Measurements from ENCODE around the gene MKRN1. TPM values are rescaled to one million over a fixed set of nuclear protein-coding genes. Genes with fewer than 3 reads are reported as not detected.
"Not testable (repeated sequence)": the region's sequence is repeated elsewhere in the genome, so short reads cannot be mapped to it uniquely, and the experiment has no call there.

Gene MKRN1
- total RNA-seq, 1 experiment from 2014 or later = 138 TPM

GRCh38 chr7:140453273-140453672 lies 26.0 kb downstream of the MKRN1 start:
- in situ Hi-C loops (cut with HindIII; ENCODE audit: low pct_unique_long_range_greater_than_20kb, low sequenced_read_pairs) = no loop called here
- DNase-seq (ENCODE audit: low read depth, low spot score) = no peak

DNA sequence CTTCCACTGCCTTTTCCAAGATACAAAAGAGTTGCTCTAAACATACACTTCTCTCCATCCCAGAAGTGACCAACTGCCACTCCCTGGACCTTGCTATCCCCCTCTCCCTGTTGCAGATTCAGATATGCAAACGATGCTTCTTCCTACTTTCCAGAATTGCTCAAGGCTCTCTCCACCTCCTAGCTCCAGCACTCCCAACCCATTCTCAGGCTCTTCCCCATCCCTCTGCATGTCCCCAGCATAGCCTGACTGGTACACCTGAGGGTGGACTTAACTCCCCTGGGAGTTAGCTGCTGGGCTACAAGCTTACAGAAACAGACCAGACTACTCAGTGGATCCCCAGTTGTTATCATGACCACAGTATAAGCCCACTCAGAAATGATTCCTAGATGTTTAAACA lies 27.6 kb downstream of the MKRN1 start:
- no peak for DNase-seq (ENCODE audit: low read depth, low spot score)
- in situ Hi-C loops (cut with HindIII; ENCODE audit: low pct_unique_long_range_greater_than_20kb, low sequenced_read_pairs) = no loop called here

DNA sequence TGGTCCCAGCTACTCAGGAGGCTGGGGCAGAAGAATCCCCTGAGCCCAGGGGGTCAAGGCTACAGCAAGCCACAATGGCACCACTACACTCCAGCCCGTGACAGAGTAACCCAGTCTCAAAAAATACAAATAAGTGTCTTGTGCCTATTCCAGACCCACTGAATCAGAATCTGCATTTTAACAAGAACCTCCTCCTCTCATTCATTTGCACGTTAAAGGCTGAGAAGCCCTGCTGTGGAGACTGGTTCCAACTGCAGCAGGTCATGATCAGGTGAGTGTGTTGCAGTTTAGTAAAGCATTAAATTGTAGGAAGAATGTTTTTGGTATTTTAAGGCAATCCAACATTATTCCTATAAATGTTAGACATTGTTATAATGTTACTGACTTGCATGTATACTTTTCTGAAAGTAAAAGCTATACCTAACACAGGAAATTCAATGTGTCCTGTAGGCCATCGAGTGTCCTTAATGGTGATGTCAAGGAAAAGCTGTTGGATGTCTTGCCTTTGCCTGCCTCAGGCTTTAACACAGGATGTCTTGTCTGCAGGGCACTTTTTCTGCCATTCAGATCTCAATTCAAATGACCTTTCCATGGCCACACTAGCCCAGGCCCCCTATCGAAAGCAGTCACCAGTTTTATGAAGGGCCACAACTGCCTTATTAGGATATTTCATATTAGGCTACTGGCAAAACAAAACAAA lies 30.4 kb downstream of the MKRN1 start:
- in situ Hi-C loops (cut with HindIII; ENCODE audit: low pct_unique_long_range_greater_than_20kb, low sequenced_read_pairs) = no loop called here

GRCh38 chr7:140447841-140448240 lies 31.5 kb downstream of the MKRN1 start:
- in situ Hi-C loops (cut with HindIII; ENCODE audit: low pct_unique_long_range_greater_than_20kb, low sequenced_read_pairs) = no loop called here

More for the DNA sequence above, 30.4 kb downstream of the MKRN1 start:
- no peak for DNase-seq (ENCODE audit: low read depth, low spot score)

GRCh38 chr7:140446467-140446866 lies 32.8 kb downstream of the MKRN1 start:
- no peak for DNase-seq (ENCODE audit: low read depth, low spot score)
- in situ Hi-C loops (cut with HindIII; ENCODE audit: low pct_unique_long_range_greater_than_20kb, low sequenced_read_pairs) = no loop called here

More at GRCh38 chr7:140447841-140448240, 31.5 kb downstream of the MKRN1 start:
- DNase-seq (ENCODE audit: low read depth, low spot score) = no peak

DNA sequence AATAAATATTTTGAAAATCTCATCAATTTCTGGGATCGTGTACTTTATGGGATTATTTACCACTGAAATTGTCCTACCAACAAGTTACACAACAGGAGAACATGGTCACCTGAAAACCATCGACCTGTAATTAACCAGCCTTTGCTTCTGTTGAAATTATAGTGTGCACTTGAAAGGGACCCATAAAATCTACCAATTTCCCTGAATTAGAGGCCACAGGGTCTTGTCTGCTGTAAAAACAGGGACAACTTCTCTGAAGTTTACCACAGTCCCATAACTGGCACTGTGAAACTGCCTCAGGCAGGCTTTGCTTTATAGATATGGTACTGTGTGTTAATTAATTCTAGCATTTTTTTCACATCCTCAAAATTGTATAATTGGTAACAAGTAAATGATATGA lies 37.8 kb downstream of the MKRN1 start:
- in situ Hi-C loops (cut with HindIII; ENCODE audit: low pct_unique_long_range_greater_than_20kb, low sequenced_read_pairs) = no loop called here
- no peak for DNase-seq (ENCODE audit: low read depth, low spot score)

GRCh38 chr7:140440593-140440992 lies 38.7 kb downstream of the MKRN1 start:
- DNase-seq (ENCODE audit: low read depth, low spot score) = no peak
- in situ Hi-C loops (cut with HindIII; ENCODE audit: low pct_unique_long_range_greater_than_20kb, low sequenced_read_pairs) = no loop called here

GRCh38 chr7:140439359-140439758 lies 39.9 kb downstream of the MKRN1 start:
- DNase-seq (ENCODE audit: low read depth, low spot score) = no peak
- in situ Hi-C loops (cut with HindIII; ENCODE audit: low pct_unique_long_range_greater_than_20kb, low sequenced_read_pairs) = no loop called here

GRCh38 chr7:140435252-140435895 lies 43.9 kb downstream of the MKRN1 start:
- in situ Hi-C loops (cut with HindIII; ENCODE audit: low pct_unique_long_range_greater_than_20kb, low sequenced_read_pairs) = no loop called here
- no peak for DNase-seq (ENCODE audit: low read depth, low spot score)

GRCh38 chr7:140433396-140433795 lies 45.9 kb downstream of the MKRN1 start:
- in situ Hi-C loops (cut with HindIII; ENCODE audit: low pct_unique_long_range_greater_than_20kb, low sequenced_read_pairs) = no loop called here
- DNase-seq (ENCODE audit: low read depth, low spot score) = no peak

DNA sequence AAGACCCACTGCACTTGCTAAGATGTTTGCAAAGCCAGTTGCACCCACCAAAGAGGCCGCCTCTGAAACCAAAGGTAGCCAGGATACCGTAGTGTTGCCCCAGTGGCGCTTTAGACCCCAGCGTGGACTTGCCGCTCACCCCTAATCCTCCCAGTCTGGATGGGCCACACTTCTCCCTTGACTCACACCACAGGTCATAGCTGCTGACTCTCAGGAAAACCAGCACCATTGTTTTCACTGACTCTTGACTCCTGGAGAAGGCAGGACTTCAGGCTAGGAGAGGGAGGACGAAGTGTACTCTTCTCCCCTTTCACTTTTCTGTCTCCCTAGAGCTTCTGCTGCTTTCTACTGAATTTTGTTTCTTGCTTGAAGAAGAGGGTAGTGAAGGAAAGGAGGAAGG lies 53.2 kb downstream of the MKRN1 start:
- in situ Hi-C loops (cut with HindIII; ENCODE audit: low pct_unique_long_range_greater_than_20kb, low sequenced_read_pairs) = no loop called here
- DNase-seq (ENCODE audit: low read depth, low spot score) = no peak

GRCh38 chr7:140425718-140426117 lies 53.6 kb downstream of the MKRN1 start:
- in situ Hi-C loops (cut with HindIII; ENCODE audit: low pct_unique_long_range_greater_than_20kb, low sequenced_read_pairs) = no loop called here
- DNase-seq (ENCODE audit: low read depth, low spot score) = no peak

DNA sequence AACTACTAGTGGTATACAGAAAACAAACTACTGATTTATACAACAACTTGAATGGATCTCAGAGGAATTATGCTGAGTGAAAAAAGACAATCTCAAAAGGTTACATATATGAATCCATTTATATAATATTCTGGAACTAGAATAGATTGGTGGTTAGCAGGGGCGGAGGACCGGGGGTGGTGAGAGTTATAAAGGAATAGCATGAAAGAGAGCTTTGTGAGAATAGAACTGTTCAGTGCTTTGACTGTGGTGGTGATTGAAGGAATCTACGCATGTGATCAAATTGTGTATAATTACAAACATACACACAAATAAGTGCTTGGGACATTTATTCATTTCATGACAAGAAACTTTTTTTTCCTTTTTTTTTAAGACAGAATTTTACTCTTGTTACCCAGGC lies 55.8 kb downstream of the MKRN1 start:
- in situ Hi-C loops (cut with HindIII; ENCODE audit: low pct_unique_long_range_greater_than_20kb, low sequenced_read_pairs) = no loop called here
- DNase-seq (ENCODE audit: low read depth, low spot score) = peak; percentile 92

DNA sequence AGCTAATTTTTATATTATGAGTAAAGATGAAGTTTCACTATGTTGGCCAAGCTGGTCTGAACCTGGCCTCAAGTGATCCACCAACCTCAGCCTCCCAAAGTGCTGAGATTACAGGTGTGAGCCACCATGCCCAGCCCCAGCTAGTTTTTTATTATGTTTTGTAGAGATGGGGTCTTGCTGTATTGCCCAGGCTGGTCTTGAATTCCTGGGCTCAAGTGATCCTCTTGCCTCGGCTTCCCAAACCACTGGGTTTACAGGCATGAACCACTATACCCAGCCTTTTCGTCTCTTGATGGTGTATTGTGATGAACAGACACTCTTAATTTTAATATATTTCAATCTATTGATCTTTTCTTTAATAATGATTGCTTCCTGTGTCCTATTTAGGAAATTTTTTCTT lies 57.8 kb downstream of the MKRN1 start:
- in situ Hi-C loops (cut with HindIII; ENCODE audit: low pct_unique_long_range_greater_than_20kb, low sequenced_read_pairs) = no loop called here

DNA sequence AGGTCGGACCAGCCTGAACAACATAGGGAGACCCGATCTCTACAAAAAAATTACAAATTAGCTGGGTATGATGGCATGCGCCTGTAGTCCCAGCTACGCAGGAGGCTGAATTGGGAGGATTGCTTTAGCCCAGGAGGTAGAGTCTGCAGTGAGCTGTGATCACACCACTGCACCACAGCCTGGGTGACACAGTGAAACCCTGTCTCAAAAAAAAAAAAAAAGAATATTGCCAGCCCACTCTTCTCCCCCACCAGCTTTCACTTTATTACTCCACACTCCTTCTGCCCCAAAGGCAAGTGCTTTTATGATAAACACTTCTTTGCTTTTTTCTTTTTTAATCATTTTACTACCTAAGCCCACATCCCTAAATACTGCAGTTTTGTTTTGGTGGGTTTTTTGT lies 60.7 kb downstream of the MKRN1 start:
- no peak for DNase-seq (ENCODE audit: low read depth, low spot score)
- in situ Hi-C loops (cut with HindIII; ENCODE audit: low pct_unique_long_range_greater_than_20kb, low sequenced_read_pairs) = no loop called here

More for the DNA sequence above, 57.8 kb downstream of the MKRN1 start:
- no peak for DNase-seq (ENCODE audit: low read depth, low spot score)

GRCh38 chr7:140418156-140418472 lies 61.2 kb downstream of the MKRN1 start:
- DNase-seq (ENCODE audit: low read depth, low spot score); in situ Hi-C loops (cut with HindIII; ENCODE audit: low pct_unique_long_range_greater_than_20kb, low sequenced_read_pairs): not testable (repeated sequence)

DNA sequence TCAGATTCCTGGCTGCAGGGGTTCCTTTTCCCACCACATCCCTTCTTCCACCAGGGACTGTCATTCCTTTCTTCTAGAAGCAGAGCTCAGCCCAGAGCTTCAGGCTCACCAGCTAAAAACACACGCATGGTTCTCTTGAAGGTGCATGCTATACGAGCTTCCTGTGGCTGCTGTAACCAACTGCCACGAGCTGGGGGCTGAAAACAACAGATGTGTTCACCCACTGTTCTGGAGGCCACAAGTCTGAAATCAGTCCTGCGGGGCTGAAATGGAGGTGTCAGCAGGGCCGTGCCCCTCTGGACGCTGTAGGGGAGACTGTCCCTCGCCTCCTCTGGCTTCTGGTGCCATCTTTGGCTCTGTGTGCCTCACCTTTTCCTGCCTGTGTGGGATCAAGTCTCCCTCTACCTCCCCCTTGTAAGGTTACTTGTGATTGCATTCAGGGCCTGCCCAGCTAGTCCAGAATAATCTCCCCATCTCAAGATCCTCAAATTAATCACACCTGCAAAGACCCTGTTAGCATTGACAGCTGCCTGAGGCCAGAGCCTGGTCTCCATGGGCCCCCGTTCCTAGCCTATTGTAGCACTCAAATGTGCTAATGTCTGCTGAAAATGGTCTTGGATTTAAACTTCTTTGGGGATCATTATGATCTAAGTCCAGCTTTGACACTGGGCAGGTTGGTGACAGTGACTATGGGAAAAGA lies 61.7 kb downstream of the MKRN1 start:
- no peak for DNase-seq (ENCODE audit: low read depth, low spot score)

GRCh38 chr7:140416560-140416959 lies 62.7 kb downstream of the MKRN1 start:
- in situ Hi-C loops (cut with HindIII; ENCODE audit: low pct_unique_long_range_greater_than_20kb, low sequenced_read_pairs) = no loop called here

More for the DNA sequence above, 61.7 kb downstream of the MKRN1 start:
- in situ Hi-C loops (cut with HindIII; ENCODE audit: low pct_unique_long_range_greater_than_20kb, low sequenced_read_pairs) = no loop called here

GRCh38 chr7:140415816-140416215 lies 63.5 kb downstream of the MKRN1 start:
- in situ Hi-C loops (cut with HindIII; ENCODE audit: low pct_unique_long_range_greater_than_20kb, low sequenced_read_pairs); DNase-seq (ENCODE audit: low read depth, low spot score): not testable (repeated sequence)

More at GRCh38 chr7:140416560-140416959, 62.7 kb downstream of the MKRN1 start:
- no peak for DNase-seq (ENCODE audit: low read depth, low spot score)

Measured in SK-MEL-5 (cell line).